IgD-negative memory B cell (primary cell): ENCODE measurements around the gene C1orf50. TPM values are rescaled to one million over a fixed set of nuclear protein-coding genes. Genes with fewer than 3 reads are reported as not detected.

ENCODE experiments used
- H3K27ac Mint-ChIP-seq, 3 donors: one replicate each; pipeline ENCODE4 v1.8.0; 2020 to 2022; ENCODE audit warnings: mild to moderate bottlenecking in 3 of 3, mixed read lengths in 3 of 3, moderate library complexity in 1 of 3
- H3K27me3 Mint-ChIP-seq: one replicate; pipeline ENCODE4 v1.8.0; 2021; ENCODE audit warnings: mixed read lengths
- H3K36me3 Mint-ChIP-seq: one replicate; pipeline ENCODE4 v1.8.0; 2020; ENCODE audit warnings: mild to moderate bottlenecking, mixed read lengths
- H3K4me1 Mint-ChIP-seq, 3 donors: one replicate each; pipeline ENCODE4 v1.8.0; 2020 to 2022; ENCODE audit warnings: mixed read lengths in 3 of 3, mild to moderate bottlenecking in 1 of 3
- H3K4me3 Mint-ChIP-seq, 4 donors: one replicate each; pipeline ENCODE4 v1.8.0; 2020 to 2022; ENCODE audit warnings: mild to moderate bottlenecking in 4 of 4, mixed read lengths in 4 of 4, moderate library complexity in 3 of 4
- H3K9me3 Mint-ChIP-seq, 3 donors: one replicate each; pipeline ENCODE4 v1.8.0; 2020 to 2021; ENCODE audit warnings: mixed read lengths in 3 of 3, mild to moderate bottlenecking in 1 of 3
- polyA plus RNA-seq: library from polyadenylated mRNA; unstranded; fragments of 300-500 nt; fragmentation: Illumina TruSeq; gene quantifications from one replicate; pipeline ENCODE4 v1.2.3, GENCODE V29; 2021

C1orf50 gene
- polyA plus RNA-seq, 1 donor from 2014 or later = 4.2 TPM

DNA sequence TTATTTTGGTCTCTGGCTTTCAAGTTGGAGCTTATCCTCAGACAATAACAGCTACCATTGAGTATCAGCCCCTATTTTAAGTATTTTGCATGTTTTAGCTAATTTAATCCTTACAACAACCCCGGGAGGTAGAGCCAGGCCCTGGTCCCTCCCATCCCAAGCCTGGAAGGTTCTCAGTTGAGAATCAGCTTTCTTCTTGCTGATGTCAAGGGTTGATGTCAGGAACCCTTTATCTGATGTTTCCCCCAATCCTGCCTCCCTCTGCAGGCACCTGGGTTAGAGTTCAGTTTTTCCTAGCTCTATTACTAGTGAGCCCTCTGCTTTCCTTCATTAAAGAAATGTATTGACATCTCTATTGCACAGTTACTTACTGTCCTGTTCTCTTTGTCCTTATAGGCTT lies 53.8 kb downstream of the C1orf50 start:
- Mint-ChIP-seq H3K4me3 (peak overlapping the region in 1 of 4 donors; percentile 8), H3K36me3 (peaks cover 4% of the 10 kb centered on the region), H3K27ac (peak overlapping the region in 2 of 3 donors; percentile 31 to 64), H3K9me3 (no peaks in the 10 kb centered on the region), H3K4me1 (peaks cover 13 to 19% (median 15%) of the 10 kb centered on the region in 3 donors), H3K27me3 (no peaks in the 10 kb centered on the region)

DNA sequence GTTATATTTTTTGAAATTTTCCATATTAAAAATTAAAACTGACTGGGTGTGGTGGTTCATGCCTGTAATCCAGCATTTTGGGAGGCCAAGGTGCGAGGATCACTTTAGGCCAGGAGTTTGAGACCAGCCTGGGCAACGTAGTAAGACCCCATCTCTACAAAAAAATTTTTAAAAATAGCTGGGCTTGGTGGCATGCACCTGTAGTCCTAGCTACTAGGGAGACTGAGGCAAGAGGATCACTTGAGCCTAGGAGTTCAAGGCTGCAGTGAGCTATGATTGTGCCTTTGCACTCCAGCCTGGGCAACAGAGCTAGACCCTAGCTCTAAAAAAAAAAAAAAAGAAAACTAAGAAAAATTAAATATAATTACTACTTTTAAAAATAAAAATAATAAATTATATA lies 54.6 kb downstream of the C1orf50 start:
- Mint-ChIP-seq H3K9me3 (no peaks in the 10 kb centered on the region), H3K4me1 (peaks cover 7 to 10% (median 8%) of the 10 kb centered on the region in 3 donors), H3K27ac (no peak overlapping the region), H3K4me3 (no peak overlapping the region), H3K36me3 (peaks cover 4% of the 10 kb centered on the region), H3K27me3 (no peaks in the 10 kb centered on the region)

DNA sequence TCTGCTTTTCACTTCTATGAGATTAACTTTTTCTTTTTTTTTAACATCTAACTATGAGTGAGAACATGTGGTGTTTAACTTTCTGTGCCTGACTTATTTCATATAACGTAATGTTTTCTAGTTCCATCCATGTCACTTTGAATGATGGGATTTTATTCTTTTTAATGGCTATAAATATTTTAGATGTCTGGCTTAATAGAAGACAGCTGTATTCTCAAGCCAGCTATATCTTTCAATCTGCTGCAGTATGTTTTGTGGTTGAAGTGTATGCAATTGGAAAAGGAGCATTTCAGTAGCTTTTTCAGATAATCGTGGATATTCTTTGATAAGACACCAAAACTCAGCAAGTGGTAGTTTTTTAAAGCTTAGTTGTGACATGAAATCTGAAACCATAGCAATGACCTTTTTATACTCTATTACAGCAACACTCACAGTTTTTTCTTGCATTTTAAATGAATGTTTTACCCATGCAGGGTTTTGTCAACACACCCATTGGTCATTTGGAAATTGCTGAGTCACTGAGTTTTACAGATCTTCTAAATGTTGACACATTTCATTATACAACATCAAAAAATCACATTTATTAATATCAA lies 55.8 kb downstream of the C1orf50 start:
- H3K27me3 Mint-ChIP-seq = no peaks in the 10 kb centered on the region
- peaks cover 4% of the 10 kb centered on the region for H3K36me3 Mint-ChIP-seq
- no peak overlapping the region for H3K4me3 Mint-ChIP-seq
- peak overlapping the region in 1 of 3 donors; percentile 39 for H3K27ac Mint-ChIP-seq
- peaks cover 2 to 5% (median 3%) of the 10 kb centered on the region in 3 donors for H3K4me1 Mint-ChIP-seq
- H3K9me3 Mint-ChIP-seq = no peaks in the 10 kb centered on the region

DNA sequence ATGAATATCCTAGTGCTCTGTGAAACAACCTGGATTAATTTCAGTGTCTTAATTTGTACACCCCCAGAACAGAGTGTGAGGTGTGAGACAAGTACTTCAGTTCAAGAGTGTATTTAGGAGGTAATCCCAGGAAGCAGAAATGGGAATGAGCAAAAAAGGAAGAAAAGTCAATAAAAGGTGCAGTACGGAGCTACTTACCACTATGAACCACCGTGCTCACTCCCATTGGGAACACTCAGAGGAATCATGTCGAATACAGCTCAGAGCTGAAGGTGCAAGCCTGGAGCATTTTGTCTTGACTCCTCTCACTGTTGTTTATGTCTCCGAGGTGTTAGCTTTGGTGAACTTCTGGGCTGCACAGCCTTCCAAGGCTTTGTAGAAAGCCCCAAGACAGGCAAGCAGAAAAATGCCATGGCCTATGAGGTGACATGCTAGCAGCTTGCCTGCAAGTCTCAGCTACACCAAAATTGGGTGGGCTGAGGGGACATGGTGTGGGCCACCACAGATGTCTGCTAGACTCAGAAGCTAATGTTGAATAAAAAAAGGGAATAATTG lies 57.5 kb downstream of the C1orf50 start:
- Mint-ChIP-seq H3K4me3 (no peak overlapping the region), H3K27me3 (no peaks in the 10 kb centered on the region), H3K4me1 (peaks cover 0 to 2% (median 0%) of the 10 kb centered on the region in 3 donors)

DNA sequence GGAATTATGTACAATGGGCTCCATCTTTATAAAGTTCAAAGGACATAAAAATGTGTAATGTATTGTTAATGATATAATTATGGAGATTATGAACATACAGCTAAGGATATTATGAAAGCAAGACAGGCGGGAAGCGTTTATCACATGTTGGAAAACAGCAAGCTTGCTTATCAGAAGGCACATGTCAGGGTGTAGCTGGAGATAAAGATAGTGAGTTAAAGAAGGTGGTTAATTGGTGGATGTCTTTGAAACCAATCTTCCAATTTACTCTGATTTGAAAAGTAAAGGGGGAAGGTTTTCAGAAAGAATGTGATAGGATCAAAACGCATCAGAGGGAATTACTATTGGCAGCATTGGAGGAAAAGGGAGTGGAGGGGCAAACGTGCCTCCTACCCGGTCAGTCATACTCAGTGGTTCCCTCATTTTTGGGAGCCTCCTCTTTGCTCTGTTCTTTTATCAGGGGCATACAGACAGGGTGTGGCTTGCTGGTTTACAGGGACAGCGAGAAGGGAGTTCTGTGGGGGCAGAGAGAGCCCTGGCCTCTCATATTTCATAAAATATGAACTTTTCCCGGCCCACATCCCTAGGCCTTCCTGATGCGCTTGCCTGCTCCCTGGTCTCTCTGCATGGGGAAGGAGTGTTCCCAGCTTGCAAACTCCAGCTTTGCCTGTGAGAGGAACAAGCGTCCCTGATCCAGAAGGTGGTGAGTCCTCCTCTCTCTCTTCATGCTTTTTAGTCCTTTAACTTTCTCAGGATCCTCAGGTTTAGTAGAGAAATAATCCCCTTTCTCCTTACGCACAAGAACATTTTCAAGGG lies 58.2 kb downstream of the C1orf50 start:
- Mint-ChIP-seq H3K36me3 (no peaks in the 10 kb centered on the region), H3K9me3 (no peaks in the 10 kb centered on the region), H3K4me1 (peaks cover 0 to 2% (median 0%) of the 10 kb centered on the region in 3 donors), H3K27ac (no peak overlapping the region), H3K4me3 (no peak overlapping the region), H3K27me3 (no peaks in the 10 kb centered on the region)

More for the DNA sequence above, 57.5 kb downstream of the C1orf50 start:
- H3K36me3 Mint-ChIP-seq = peaks cover 3% of the 10 kb centered on the region
- H3K9me3 Mint-ChIP-seq = no peaks in the 10 kb centered on the region
- no peak overlapping the region for H3K27ac Mint-ChIP-seq

Other genes with a start within 250 kb of the C1orf50 start
- gene PPIH, start 108.8 kb upstream of the C1orf50 start, polyA plus RNA-seq = 64.6 TPM
- gene YBX1, start 84.8 kb upstream of the C1orf50 start, polyA plus RNA-seq = 116 TPM
- gene CLDN19, start 27.0 kb upstream of the C1orf50 start, polyA plus RNA-seq = not detected
- 10.4 TPM for gene P3H1, start 221 bp upstream of the C1orf50 start, polyA plus RNA-seq
- not detected for gene TMEM269, start 17.7 kb downstream of the C1orf50 start, polyA plus RNA-seq
- gene ERMAP, start 49.9 kb downstream of the C1orf50 start, polyA plus RNA-seq = 1.9 TPM
- gene SVBP, start 50.1 kb downstream of the C1orf50 start, polyA plus RNA-seq = 47.1 TPM
- gene ZNF691, start 79.4 kb downstream of the C1orf50 start, polyA plus RNA-seq = 10.5 TPM
- 90.6 TPM for gene SLC2A1, start 191.6 kb downstream of the C1orf50 start, polyA plus RNA-seq